Astrocyte (in vitro differentiated cells and primary cell): ENCODE results near the gene PDE7B.

Source experiments
- EZH2 ChIP-seq: IDR thresholded peaks from 2 replicates; pipeline ENCODE4 v1.6.1; 2012; ENCODE audit warnings: mild to moderate bottlenecking, low read length, inconsistent platforms; ENCODE audit not compliant: insufficient read depth
- TF ChIP-seq, protein P1 (sequence below): IDR thresholded peaks from 2 replicates; pipeline ENCODE4 v1.5.1; 2011; ENCODE audit warnings: low read depth, mild to moderate bottlenecking, inconsistent platforms, low read length, moderate library complexity; ENCODE audit not compliant: insufficient read depth

DNA sequence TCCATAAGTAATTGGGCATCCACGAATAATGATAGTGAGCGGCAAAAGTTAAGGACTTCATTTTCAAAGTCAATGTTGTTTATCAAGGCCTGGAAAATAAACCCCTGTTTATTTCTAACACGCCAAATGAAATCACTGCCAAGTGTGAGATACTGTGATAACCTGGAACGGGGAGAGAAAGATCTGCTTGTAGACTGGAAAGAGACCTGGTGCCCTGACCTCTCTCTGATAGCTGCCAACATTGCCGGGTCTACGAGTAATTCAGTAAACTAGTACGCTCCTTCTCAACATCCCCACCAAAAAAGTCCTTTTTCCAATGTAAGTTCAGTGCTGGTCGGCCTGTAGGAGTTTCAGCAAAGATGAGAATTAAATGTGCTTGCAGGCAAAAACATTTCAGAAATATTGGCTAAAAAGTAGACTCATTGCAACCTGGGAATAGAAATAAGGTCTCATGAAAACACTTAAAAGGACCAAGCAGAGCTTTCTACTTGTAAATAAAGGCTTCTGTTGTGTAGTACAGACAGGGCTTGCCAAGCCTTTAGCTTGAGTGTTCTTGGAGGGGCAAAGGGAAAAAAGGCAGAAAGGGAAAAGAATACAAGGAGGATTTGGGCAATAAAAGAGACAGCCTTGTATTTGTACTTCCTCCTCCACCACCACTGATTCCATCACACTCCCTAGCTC lies 43.9 kb downstream of the PDE7B start:
- TF ChIP-seq, protein P1, sequence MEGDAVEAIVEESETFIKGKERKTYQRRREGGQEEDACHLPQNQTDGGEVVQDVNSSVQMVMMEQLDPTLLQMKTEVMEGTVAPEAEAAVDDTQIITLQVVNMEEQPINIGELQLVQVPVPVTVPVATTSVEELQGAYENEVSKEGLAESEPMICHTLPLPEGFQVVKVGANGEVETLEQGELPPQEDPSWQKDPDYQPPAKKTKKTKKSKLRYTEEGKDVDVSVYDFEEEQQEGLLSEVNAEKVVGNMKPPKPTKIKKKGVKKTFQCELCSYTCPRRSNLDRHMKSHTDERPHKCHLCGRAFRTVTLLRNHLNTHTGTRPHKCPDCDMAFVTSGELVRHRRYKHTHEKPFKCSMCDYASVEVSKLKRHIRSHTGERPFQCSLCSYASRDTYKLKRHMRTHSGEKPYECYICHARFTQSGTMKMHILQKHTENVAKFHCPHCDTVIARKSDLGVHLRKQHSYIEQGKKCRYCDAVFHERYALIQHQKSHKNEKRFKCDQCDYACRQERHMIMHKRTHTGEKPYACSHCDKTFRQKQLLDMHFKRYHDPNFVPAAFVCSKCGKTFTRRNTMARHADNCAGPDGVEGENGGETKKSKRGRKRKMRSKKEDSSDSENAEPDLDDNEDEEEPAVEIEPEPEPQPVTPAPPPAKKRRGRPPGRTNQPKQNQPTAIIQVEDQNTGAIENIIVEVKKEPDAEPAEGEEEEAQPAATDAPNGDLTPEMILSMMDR: no peak
- TF ChIP-seq EZH2: no peak
